Smooth muscle cell (in vitro differentiated cells): Measurements from ENCODE around the gene ASH1L. TPM values are rescaled to one million over a fixed set of nuclear protein-coding genes. Genes with fewer than 3 reads are reported as not detected.

ENCODE experiments used
- DNase-seq: peaks from one replicate; lab custom pipeline; 2025; ENCODE audit not compliant: unreplicated experiment; lab: John Stamatoyannopoulos, UW
- H2AFZ ChIP-seq: fragments of 200-600 bp; sonication (generic); 2 replicates; pipeline ENCODE4 v1.6.0; 2016; ENCODE audit warnings: antibody characterized with exemption, low read depth, mild to moderate bottlenecking
- H3F3A ChIP-seq: fragments of 200-600 bp; sonication (generic); 2 replicates; pipeline ENCODE4 v1.6.0; 2017; ENCODE audit warnings: antibody characterized with exemption, low read depth
- H3K27ac ChIP-seq: fragments of 200-600 bp; sonication (generic); 2 replicates; pipeline ENCODE4 v1.5.1; 2016; ENCODE audit warnings: low read depth, mild to moderate bottlenecking
- H3K27me3 ChIP-seq: fragments of 200-600 bp; sonication (generic); 2 replicates; pipeline ENCODE4 v1.6.1; 2016; ENCODE audit warnings: low read depth, mild to moderate bottlenecking
- H3K36me3 ChIP-seq: fragments of 200-600 bp; sonication (generic); 2 replicates; pipeline ENCODE4 v1.5.1; 2016; ENCODE audit warnings: low read depth
- H3K4me1 ChIP-seq: fragments of 200-600 bp; sonication (generic); 2 replicates; pipeline ENCODE4 v1.5.1; 2016; ENCODE audit warnings: low read depth
- H3K4me2 ChIP-seq: fragments of 200-600 bp; sonication (generic); 2 replicates; pipeline ENCODE4 v1.6.0; 2016; ENCODE audit warnings: mild to moderate bottlenecking
- H3K4me3 ChIP-seq: fragments of 200-600 bp; sonication (generic); 2 replicates; pipeline ENCODE4 v1.5.1; 2016; ENCODE audit warnings: mild to moderate bottlenecking
- H3K79me2 ChIP-seq: fragments of 200-600 bp; sonication (generic); 2 replicates; pipeline ENCODE4 v1.6.0; 2016; ENCODE audit warnings: low read depth, mild to moderate bottlenecking
- H3K9ac ChIP-seq: fragments of 200-600 bp; sonication (generic); 2 replicates; pipeline ENCODE4 v1.6.0; 2016; ENCODE audit warnings: low read depth
- H3K9me3 ChIP-seq: fragments of 200-600 bp; sonication (generic); replicated peaks from 2 replicates; pipeline ENCODE4 v1.5.1; 2016; ENCODE audit warnings: low read depth
- H4K20me1 ChIP-seq: fragments of 200-600 bp; sonication (generic); 2 replicates; pipeline ENCODE4 v1.6.0; 2016; ENCODE audit warnings: low read depth
- CTCF ChIP-seq: fragments of 200-600 bp; sonication (generic); IDR thresholded peaks from 2 replicates; pipeline ENCODE4 v1.5.1; 2017; ENCODE audit warnings: borderline replicate concordance, mild to moderate bottlenecking, antibody characterized with exemption; ENCODE audit not compliant: insufficient read depth, poor library complexity, severe bottlenecking
- WGBS: methylation state at CpG from one replicate; pipeline ENCODE4 v1.1.7; 2016; ENCODE audit warnings: low lambda C conversion rate; 5-methylcytosine and 5-hydroxymethylcytosine counted together
- polyA plus RNA-seq: library from polyadenylated mRNA; unstranded; fragments of >200 nt; fragmentation: Nextera tagmentation; extraction: Ambion mirVana; gene quantifications from 2 replicates; pipeline ENCODE4 v1.2.1, GENCODE V29; 2016
- total RNA-seq: library from RNA; depleted of rRNA; stranded (reverse); fragments of >200 nt; gene quantifications from 2 replicates; pipeline ENCODE4 v1.2.3, GENCODE V29; 2014

Gene ASH1L
- total and polyA plus RNA-seq, 2 experiments from 2014 or later: 9.2 to 38.7 TPM

GRCh38 chr1:155327981-155328380 is 234.6 kb downstream of the ASH1L start:
- no peak overlapping the region for H2AFZ ChIP-seq
- peaks cover 4% of the 10 kb centered on the region for H3K4me1 ChIP-seq
- TF ChIP-seq CTCF: no peak
- H3K9ac ChIP-seq: no peak overlapping the region
- H3K4me2 ChIP-seq: no peak overlapping the region
- no peaks in the 10 kb centered on the region for H3K79me2 ChIP-seq
- DNase-seq: no peak
- H3K4me3 ChIP-seq: no peak overlapping the region
- H3K9me3 ChIP-seq: no peaks in the 10 kb centered on the region
- H3F3A ChIP-seq: peaks cover 9% of the 10 kb centered on the region
- no peak overlapping the region for H3K27ac ChIP-seq
- no peaks in the 10 kb centered on the region for H3K36me3 ChIP-seq
- 88% methylated on average over 4 of the region's 4 CpGs for WGBS
- no peaks in the 10 kb centered on the region for H3K27me3 ChIP-seq
- H4K20me1 ChIP-seq: peaks cover 19% of the 10 kb centered on the region

- H3F3A ChIP-seq: peaks cover 9% of the 10 kb centered on the region
- H3K79me2 ChIP-seq: no peaks in the 10 kb centered on the region
- H4K20me1 ChIP-seq: peaks cover 20% of the 10 kb centered on the region
- no peaks in the 10 kb centered on the region for H3K9me3 ChIP-seq
- H3K4me1 ChIP-seq: peaks cover 12% of the 10 kb centered on the region
- 94% methylated on average over 7 of the region's 7 CpGs for WGBS
- no peak for DNase-seq
- no peak overlapping the region for H3K4me3 ChIP-seq
- H2AFZ ChIP-seq: no peak overlapping the region
- H3K36me3 ChIP-seq: no peaks in the 10 kb centered on the region
- no peaks in the 10 kb centered on the region for H3K27me3 ChIP-seq
- TF ChIP-seq CTCF: no peak
- no peak overlapping the region for H3K27ac ChIP-seq
- H3K4me2 ChIP-seq: no peak overlapping the region
- H3K9ac ChIP-seq: no peak overlapping the region
Measured at GRCh38 chr1:155326631-155327037, 236.0 kb downstream of the ASH1L start.

- Histone ChIP-seq H2AFZ (no peak overlapping the region), H3K9me3 (no peaks in the 10 kb centered on the region), H4K20me1 (peaks cover 22% of the 10 kb centered on the region), H3K4me2 (peak overlapping the region; percentile 88), H3K79me2 (no peaks in the 10 kb centered on the region), H3K27ac (no peak overlapping the region), H3K9ac (no peak overlapping the region), H3K27me3 (no peaks in the 10 kb centered on the region), H3K4me1 (peaks cover 18% of the 10 kb centered on the region), H3K36me3 (no peaks in the 10 kb centered on the region), H3K4me3 (no peak overlapping the region), H3F3A (peaks cover 8% of the 10 kb centered on the region)
- 95% methylated on average over 6 of the region's 6 CpGs for WGBS
- no peak for TF ChIP-seq CTCF
- no peak for DNase-seq
Measured at GRCh38 chr1:155326020-155326526, 236.5 kb downstream of the ASH1L start.

GRCh38 chr1:155325603-155325893 is 237.1 kb downstream of the ASH1L start:
- Histone ChIP-seq H4K20me1 (peaks cover 18% of the 10 kb centered on the region), H3F3A (peaks cover 2% of the 10 kb centered on the region), H3K9me3 (no peaks in the 10 kb centered on the region), H2AFZ (no peak overlapping the region), H3K4me3 (peak overlapping the region; percentile 75), H3K9ac (peak overlapping the region; percentile 67), H3K4me1 (peaks cover 18% of the 10 kb centered on the region), H3K27ac (no peak overlapping the region), H3K4me2 (peak overlapping the region; percentile 88), H3K36me3 (no peaks in the 10 kb centered on the region), H3K27me3 (no peaks in the 10 kb centered on the region), H3K79me2 (no peaks in the 10 kb centered on the region)
- WGBS: 73% methylated on average over 2 of the region's 6 CpGs
- no peak for TF ChIP-seq CTCF
- DNase-seq: no peak
